ENCODE data around the gene ABCB11.
A peak's percentile ranks its signal among the peaks of the same experiment; 100 is the strongest.

Gene ABCB11

DNA sequence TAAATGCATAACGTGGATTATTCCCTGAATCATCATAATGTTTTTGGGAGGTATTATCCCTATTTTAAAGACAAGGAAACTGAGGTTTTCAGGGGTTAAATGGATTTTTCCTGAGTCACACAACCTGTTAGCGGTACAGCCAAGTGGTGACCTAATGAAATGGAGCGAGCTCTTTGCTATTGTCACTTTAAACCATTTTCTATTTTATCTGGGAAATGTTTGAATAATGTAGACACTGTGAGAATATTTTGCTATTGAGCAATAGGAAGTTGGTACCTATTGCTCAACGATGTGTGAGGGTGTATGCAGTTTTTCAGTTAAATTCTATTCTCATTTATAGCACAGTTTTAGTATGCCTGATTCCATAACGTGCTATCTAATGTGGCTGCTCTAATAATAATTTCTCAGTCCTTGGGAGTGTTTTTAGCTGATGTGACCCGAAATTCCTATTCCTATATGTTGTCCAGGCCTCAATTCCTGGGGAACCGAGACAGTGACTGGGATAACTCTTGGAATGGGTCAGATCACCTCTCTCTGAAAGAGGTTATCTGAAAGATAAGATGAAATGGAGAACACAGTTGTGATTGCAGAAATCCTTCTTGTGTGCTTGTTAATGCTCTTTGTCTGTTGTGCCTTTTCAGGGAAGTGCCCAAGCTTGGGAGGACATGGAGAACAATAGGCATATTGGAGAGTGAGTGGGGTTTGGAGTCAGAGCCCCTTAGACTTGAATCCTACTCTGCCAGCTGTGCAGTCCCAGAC is 38.4 kb downstream of the ABCB11 start:
- H3K4me3 ChIP-seq (ENCODE audit: low read length), result no peak overlapping the region
- DNase-seq (ENCODE audit: low read depth), result peak; percentile 69
- TF ChIP-seq, protein P1, sequence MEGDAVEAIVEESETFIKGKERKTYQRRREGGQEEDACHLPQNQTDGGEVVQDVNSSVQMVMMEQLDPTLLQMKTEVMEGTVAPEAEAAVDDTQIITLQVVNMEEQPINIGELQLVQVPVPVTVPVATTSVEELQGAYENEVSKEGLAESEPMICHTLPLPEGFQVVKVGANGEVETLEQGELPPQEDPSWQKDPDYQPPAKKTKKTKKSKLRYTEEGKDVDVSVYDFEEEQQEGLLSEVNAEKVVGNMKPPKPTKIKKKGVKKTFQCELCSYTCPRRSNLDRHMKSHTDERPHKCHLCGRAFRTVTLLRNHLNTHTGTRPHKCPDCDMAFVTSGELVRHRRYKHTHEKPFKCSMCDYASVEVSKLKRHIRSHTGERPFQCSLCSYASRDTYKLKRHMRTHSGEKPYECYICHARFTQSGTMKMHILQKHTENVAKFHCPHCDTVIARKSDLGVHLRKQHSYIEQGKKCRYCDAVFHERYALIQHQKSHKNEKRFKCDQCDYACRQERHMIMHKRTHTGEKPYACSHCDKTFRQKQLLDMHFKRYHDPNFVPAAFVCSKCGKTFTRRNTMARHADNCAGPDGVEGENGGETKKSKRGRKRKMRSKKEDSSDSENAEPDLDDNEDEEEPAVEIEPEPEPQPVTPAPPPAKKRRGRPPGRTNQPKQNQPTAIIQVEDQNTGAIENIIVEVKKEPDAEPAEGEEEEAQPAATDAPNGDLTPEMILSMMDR (IDR thresholded peaks at IDR 0.05; ENCODE audit: insufficient read depth, low read depth, low read length, missing control alignments), result no peak

- no peak overlapping the region for H3K4me3 ChIP-seq (ENCODE audit: low read length)
- peak; percentile 96 for DNase-seq (ENCODE audit: low read depth)
- TF ChIP-seq, protein P1 (IDR thresholded peaks at IDR 0.05; ENCODE audit: insufficient read depth, low read depth, low read length, missing control alignments), result no peak
These were observed 39.1 kb downstream of the ABCB11 start for GRCh38 chr2:168992026-168992425.

- no peak for DNase-seq (ENCODE audit: low read depth)
- H3K4me3 ChIP-seq (ENCODE audit: low read length), result no peak overlapping the region
- TF ChIP-seq, protein P1 (IDR thresholded peaks at IDR 0.05; ENCODE audit: insufficient read depth, low read depth, low read length, missing control alignments), result no peak
These were observed 42.4 kb downstream of the ABCB11 start for GRCh38 chr2:168988755-168989154.

GRCh38 chr2:168986398-168986943 is 44.7 kb downstream of the ABCB11 start:
- no peak overlapping the region for H3K4me3 ChIP-seq (ENCODE audit: low read length)
- peak; percentile 67 for DNase-seq (ENCODE audit: low read depth)
- TF ChIP-seq, protein P1 (IDR thresholded peaks at IDR 0.05; ENCODE audit: insufficient read depth, low read depth, low read length, missing control alignments), result no peak

DNA sequence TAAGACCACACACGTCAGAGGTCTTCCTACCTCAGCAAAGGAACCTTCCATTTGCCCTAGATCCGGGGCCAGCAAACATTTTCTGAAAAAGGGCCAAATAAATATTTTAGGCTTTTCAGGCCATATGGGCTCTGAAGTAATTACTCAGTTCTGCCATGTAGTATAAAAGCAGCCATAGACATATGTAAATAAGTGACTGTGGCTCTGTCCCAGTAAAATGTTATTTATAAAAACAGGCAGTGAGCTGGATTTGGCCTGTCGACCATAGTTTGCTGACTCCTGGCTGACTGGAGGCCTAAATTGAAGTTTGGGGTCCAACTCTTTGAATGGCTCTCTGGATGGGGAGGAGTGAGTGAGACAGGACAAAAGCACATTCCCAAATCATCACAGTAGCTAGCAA is 49.5 kb downstream of the ABCB11 start:
- TF ChIP-seq, protein P1 (IDR thresholded peaks at IDR 0.05; ENCODE audit: insufficient read depth, low read depth, low read length, missing control alignments), result no peak
- H3K4me3 ChIP-seq (ENCODE audit: low read length), result no peak overlapping the region
- no peak for DNase-seq (ENCODE audit: low read depth)

GRCh38 chr2:168978461-168978861 is 52.7 kb downstream of the ABCB11 start:
- no peak for DNase-seq (ENCODE audit: low read depth)
- H3K4me3 ChIP-seq (ENCODE audit: low read length), result no peak overlapping the region
- TF ChIP-seq, protein P1 (IDR thresholded peaks at IDR 0.05; ENCODE audit: insufficient read depth, low read depth, low read length, missing control alignments), result no peak

DNA sequence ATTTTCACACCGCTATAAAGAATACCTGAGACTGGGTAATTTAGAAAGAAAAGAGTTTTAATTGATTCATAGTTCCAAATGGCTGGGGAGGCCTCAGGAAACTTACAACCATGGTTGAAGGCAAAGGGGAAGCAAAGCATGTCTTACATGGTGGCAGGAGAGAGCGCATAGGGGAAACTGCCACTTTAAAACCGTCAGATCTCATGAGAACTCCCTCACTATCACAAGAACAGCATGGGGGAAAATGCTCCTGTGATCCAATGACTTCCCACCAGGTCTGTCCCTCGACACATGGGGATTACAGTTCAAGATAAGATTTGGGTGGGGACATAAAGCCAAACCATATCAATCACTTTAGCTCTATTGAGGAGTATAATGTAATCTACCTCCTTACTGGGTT is 53.5 kb downstream of the ABCB11 start:
- no peak overlapping the region for H3K4me3 ChIP-seq (ENCODE audit: low read length)
- DNase-seq (ENCODE audit: low read depth), result no peak
- TF ChIP-seq, protein P1 (IDR thresholded peaks at IDR 0.05; ENCODE audit: insufficient read depth, low read depth, low read length, missing control alignments), result no peak
